SK-N-MC (cell line): ENCODE measurements around the gene TRIP6.

Experiments
- EZH2 ChIP-seq: fragments of 200-600 bp; sonication (generic); IDR thresholded peaks from one replicate; pipeline ENCODE4 v1.6.1; 2017; ENCODE audit warnings: antibody characterized with exemption
- FOXP2 ChIP-seq: optimal IDR thresholded peaks from 2 replicates; pipeline ENCODE3; 2011; ENCODE audit warnings: mild to moderate bottlenecking, moderate library complexity; ENCODE audit not compliant: insufficient read depth; ENCODE audit errors: extremely low read length, control extremely low read depth
- POLR2AphosphoS5 ChIP-seq: IDR thresholded peaks from 2 replicates; pipeline ENCODE4 v1.6.1; 2012; ENCODE audit warnings: mild to moderate bottlenecking, low read depth, low read length, borderline replicate concordance

GRCh38 chr7:100855515-100855914 is 11.7 kb upstream of the TRIP6 start:
- TF ChIP-seq EZH2: no peak
- TF ChIP-seq POLR2AphosphoS5: no peak
- TF ChIP-seq FOXP2: no peak
